Activated CD4-positive, alpha-beta memory T cell treated with anti-CD3 and anti-CD28 coated beads, Interleukin-2, amount 10 ng/mL, durations not matched to agents 7 days and 5 days (primary cell): ENCODE results near the gene CDH22. TPM values are rescaled to one million over a fixed set of nuclear protein-coding genes. Genes with fewer than 3 reads are reported as not detected.

ENCODE experiments used
- CTCF ChIA-PET: fragments of 350-600 bp; sonication (Branson Sonifier 250); formaldehyde crosslinking; loops from one replicate; lab custom pipeline; 2021; ENCODE audit warnings: antibody characterized with exemption, inconsistent platforms; lab: Charles Lee
- POLR2A ChIA-PET: fragments of 350-600 bp; sonication (Branson Sonifier 250); formaldehyde crosslinking; loops from one replicate; lab custom pipeline; 2021; ENCODE audit warnings: antibody characterized with exemption; lab: Charles Lee
- DNase-seq: peaks from one replicate; pipeline ENCODE4 v3.0.0-alpha.2; 2020
- H3K27ac Mint-ChIP-seq: one replicate; pipeline ENCODE4 v1.8.0; 2021; ENCODE audit warnings: mild to moderate bottlenecking, mixed read lengths
- H3K27me3 Mint-ChIP-seq: one replicate; pipeline ENCODE4 v1.8.0; 2021; ENCODE audit warnings: mixed read lengths
- H3K36me3 Mint-ChIP-seq: one replicate; pipeline ENCODE4 v1.8.0; 2021; ENCODE audit warnings: low read depth, mixed read lengths
- H3K4me1 Mint-ChIP-seq: one replicate; pipeline ENCODE4 v1.8.0; 2021; ENCODE audit warnings: mixed read lengths
- H3K4me3 Mint-ChIP-seq: one replicate; pipeline ENCODE4 v1.8.0; 2021; ENCODE audit warnings: mild to moderate bottlenecking, mixed read lengths
- H3K9me3 Mint-ChIP-seq: one replicate; pipeline ENCODE4 v1.8.0; 2021; ENCODE audit warnings: mixed read lengths
- total RNA-seq, 2 experiments: library from RNA; stranded (reverse); gene quantifications; one replicate each; pipeline ENCODE4 v1.2.3, GENCODE V29; 2021

The CDH22 gene
- total RNA-seq, 2 experiments from 2014 or later = not detected

DNA sequence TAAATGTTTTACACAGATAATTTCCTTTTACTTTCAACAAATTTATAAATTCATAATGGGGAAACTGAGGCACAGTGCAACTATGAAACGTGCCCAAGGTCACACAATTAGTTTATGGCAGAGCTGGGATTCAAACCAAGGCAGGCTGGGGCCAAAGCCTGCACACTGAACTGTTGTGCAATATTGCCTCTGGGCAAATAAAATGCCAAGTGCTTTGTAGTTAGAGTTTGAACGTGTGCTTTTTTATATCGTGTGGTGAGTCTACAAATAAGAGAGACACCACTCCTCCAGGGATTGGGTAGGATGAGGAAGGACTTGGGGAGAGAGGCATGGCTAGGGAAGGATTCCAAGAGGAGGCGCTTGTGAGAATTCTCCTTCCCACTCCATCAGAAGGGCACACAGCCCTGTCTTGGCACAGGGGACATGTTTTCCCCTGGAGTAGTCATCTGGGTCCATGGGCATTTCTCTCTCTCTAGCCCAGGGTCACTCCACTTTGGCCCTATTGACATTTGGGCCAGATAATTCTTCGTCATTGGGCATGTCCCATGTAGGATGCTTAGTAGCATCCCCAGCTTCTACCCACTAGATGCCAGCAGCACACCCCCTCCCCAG is 2.8 kb upstream of the CDH22 start:
- H3K27ac Mint-ChIP-seq = no peak overlapping the region
- DNase-seq = no peak
- CTCF ChIA-PET = interaction anchor here (0.7 kb wide), 1 partner anchor 230 kb away, joined by 3 read pairs; no protein-coding TSS in a partner anchor

DNA sequence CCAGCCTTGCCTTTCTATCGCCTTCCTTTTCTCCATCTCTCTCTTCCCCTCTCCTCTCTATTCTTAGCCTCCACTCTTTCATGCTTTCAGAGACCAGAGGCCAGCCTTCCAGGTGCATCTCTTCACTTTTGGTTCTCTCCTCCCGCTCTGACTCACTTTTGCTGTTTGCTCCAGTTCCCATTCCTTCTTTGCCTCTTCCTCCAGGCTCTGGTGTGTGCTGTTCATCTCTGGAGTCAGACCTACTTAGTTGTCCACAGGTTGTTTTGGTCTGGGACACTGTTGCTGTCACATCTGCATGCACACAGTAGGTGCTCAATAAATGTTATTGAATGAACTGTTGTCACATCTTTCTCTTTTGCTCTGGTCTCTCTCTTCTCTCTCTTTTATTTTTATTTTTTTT is 1.6 kb upstream of the CDH22 start:
- peaks cover 7% of the 10 kb centered on the region for H3K4me1 Mint-ChIP-seq
- H3K27ac Mint-ChIP-seq = no peak overlapping the region
- no peaks in the 10 kb centered on the region for H3K36me3 Mint-ChIP-seq
- H3K27me3 Mint-ChIP-seq = peaks cover 80% of the 10 kb centered on the region
- H3K4me3 Mint-ChIP-seq = no peak overlapping the region
- CTCF ChIA-PET = no interaction called here
- DNase-seq = no peak
- POLR2A ChIA-PET = no interaction called here
- H3K9me3 Mint-ChIP-seq = no peaks in the 10 kb centered on the region

More for the DNA sequence above, 2.8 kb upstream of the CDH22 start:
- H3K36me3 Mint-ChIP-seq = no peaks in the 10 kb centered on the region
- peaks cover 81% of the 10 kb centered on the region for H3K27me3 Mint-ChIP-seq
- no peaks in the 10 kb centered on the region for H3K9me3 Mint-ChIP-seq
- H3K4me3 Mint-ChIP-seq = no peak overlapping the region
- peaks cover 7% of the 10 kb centered on the region for H3K4me1 Mint-ChIP-seq
- POLR2A ChIA-PET = no interaction called here

DNA sequence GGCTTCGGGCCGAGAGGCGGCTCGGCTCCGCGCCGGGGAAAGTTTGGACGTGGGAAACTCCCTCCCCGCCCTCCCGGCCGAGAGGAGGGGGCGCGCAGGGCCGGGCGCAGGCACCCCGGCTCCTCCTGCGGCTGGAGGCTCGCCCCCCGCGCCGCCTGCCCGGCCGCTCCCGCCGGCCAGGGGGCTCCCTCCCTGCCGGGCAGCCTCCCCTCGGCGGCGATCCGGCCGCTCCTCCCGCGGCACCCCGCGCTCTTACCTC is 370 bp downstream of the CDH22 start:
- CTCF ChIA-PET = no interaction called here

DNA sequence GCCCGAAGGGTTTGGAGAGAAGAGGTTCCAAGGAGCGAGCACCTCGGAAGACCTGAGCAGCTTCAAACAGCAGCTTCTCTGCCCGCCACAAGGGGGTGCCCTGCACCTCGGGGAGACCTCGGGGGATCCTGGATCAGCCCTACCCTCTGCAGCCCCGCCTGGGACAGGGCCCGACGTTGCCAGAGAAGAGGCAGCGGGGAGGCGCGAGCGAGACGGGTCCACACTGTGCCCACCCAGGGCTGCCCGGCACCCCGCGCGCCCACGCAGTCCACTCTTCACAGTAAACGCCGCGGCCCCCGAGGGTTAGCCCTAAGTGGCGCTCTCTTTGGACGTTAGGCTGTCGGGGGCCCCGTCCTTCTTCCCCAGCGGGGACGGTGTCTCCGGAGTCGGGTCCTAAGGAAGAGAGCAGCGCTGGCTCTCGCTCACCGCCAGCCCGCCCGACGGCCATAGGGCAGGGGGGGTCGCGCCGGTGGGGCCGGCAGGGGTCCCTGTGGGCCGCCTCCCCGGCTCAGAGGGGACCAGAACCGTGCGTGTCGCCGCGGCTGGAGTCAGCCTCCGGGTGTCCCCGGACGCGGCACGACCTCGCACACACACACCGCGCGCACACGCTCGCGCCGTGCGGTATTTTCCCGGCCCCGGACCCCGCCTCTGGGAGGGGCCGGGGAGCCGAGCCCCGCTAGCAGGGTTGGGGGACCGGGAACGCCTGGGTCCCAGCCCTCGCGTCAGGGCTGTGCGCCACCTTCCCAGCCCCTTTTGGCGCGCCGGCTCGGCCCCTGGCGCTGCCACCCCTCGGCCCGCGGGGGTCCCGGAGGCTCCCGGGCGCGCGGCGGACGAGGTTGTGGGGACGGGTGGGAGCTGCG is 929 bp downstream of the CDH22 start:
- Mint-ChIP-seq H3K4me3 (no peak overlapping the region), H3K36me3 (no peaks in the 10 kb centered on the region), H3K9me3 (no peaks in the 10 kb centered on the region), H3K27ac (no peak overlapping the region), H3K27me3 (peaks cover 72% of the 10 kb centered on the region), H3K4me1 (peaks cover 7% of the 10 kb centered on the region)
- peak; percentile 72 for DNase-seq
- ChIA-PET CTCF (interaction anchor here (0.5 to 2.9 kb wide), 14 partner anchors 8 to 177 kb away, joined by 3 to 36 read pairs (median 4); partner anchors contain the start of gene ELMO2), POLR2A (interaction anchor here (0.9 kb wide), 1 partner anchor 54 kb away, joined by 3 read pairs; no protein-coding TSS in a partner anchor)

More for the DNA sequence above, 370 bp downstream of the CDH22 start:
- Mint-ChIP-seq H3K9me3 (no peaks in the 10 kb centered on the region), H3K27me3 (peaks cover 74% of the 10 kb centered on the region), H3K4me3 (no peak overlapping the region), H3K36me3 (no peaks in the 10 kb centered on the region), H3K27ac (no peak overlapping the region), H3K4me1 (peaks cover 7% of the 10 kb centered on the region)
- no peak for DNase-seq
- POLR2A ChIA-PET = no interaction called here

DNA sequence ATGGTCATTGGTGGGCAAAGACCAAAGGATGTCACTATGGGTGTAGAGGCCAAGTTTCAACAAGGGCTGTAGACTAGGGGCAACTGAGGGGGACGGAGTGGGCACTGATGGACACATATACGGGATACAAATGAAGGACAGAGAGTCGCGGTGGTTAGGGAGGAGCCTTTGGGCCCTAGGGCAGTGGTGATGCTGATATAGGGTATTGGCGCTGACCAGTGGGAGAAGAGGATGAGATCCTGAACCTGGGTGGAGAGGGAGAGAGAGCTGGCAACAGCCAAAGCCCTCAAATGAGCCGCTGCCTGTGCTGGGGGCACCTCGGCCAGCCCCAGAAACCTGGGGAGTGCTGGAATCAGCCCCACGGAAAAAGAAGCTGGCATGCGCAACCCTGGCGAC is 1.6 kb downstream of the CDH22 start:
- no peak overlapping the region for H3K4me3 Mint-ChIP-seq
- ChIA-PET POLR2A (interaction anchor here (0.9 kb wide), 1 partner anchor 55 kb away, joined by 3 read pairs; no protein-coding TSS in a partner anchor), CTCF (interaction anchor here (0.5 to 2.9 kb wide), 14 partner anchors 9 to 178 kb away, joined by 3 to 36 read pairs (median 4); partner anchors contain the start of gene ELMO2)
- H3K27ac Mint-ChIP-seq = no peak overlapping the region
- peaks cover 4% of the 10 kb centered on the region for H3K4me1 Mint-ChIP-seq
- peaks cover 66% of the 10 kb centered on the region for H3K27me3 Mint-ChIP-seq
- no peak for DNase-seq
- H3K9me3 Mint-ChIP-seq = no peaks in the 10 kb centered on the region
- H3K36me3 Mint-ChIP-seq = no peaks in the 10 kb centered on the region

DNA sequence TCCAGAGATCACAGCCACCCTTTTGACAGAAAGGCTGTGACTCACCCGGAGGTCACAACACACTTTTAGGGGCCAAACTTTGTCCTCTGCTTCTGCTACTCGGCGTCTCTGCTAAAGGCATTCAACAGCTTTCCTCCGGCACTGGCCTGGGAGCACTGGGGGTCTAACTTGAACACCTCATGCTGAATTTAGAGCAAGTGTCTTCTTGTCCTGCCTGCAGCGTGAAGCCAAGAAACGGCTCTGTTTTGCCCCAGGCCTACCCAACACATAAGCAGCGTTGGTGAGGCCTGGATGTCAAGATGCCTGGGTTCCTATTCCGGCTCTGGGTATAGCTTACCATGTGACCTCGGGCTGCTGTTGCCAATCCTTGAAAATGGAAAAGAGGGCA is 2.3 kb downstream of the CDH22 start:
- H3K4me3 Mint-ChIP-seq = no peak overlapping the region
- ChIA-PET POLR2A (no interaction called here), CTCF (interaction anchor here (1.1 to 2.9 kb wide), 6 partner anchors 21 to 132 kb away, joined by 3 to 36 read pairs (median 8); partner anchors contain the start of gene ELMO2)
- no peaks in the 10 kb centered on the region for H3K36me3 Mint-ChIP-seq
- no peak overlapping the region for H3K27ac Mint-ChIP-seq
- H3K27me3 Mint-ChIP-seq = peaks cover 58% of the 10 kb centered on the region
- H3K9me3 Mint-ChIP-seq = no peaks in the 10 kb centered on the region
- DNase-seq = no peak
- H3K4me1 Mint-ChIP-seq = peaks cover 4% of the 10 kb centered on the region

DNA sequence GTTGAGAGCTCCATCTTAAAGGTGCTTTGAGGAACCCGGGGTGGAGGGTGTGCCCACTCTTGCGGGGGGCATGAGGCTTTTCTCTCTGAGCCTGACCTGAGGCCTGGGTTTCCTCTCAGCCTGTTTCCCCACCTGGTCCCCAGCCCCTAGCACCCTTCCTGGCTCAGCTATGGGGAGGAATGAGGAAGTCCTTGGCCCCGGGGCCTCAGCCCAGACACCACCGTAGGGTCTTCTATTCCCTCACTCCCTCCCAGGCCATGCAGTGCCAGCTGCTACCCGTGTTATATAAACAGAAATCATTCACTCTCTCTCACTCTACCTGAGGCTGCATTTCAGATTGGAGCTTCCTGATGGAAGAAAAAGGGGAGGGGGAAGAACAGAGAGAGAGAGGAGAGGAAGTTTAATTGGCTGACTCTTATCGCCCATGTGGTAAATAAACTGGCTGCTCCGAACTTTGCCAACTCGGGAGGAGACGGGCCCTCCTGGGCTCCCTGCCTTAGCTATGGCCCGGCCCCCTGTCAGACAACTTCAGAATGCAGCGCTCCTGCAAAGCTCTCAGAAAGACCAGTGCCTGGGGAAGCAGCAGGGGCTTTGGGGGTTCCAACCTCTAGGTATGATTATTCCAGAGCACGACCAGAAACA is 2.8 kb downstream of the CDH22 start:
- ChIA-PET CTCF (interaction anchor here (1.1 to 2.9 kb wide), 5 partner anchors 21 to 133 kb away, joined by 3 to 36 read pairs (median 5); partner anchors contain the start of gene ELMO2), POLR2A (no interaction called here)
- peaks cover 53% of the 10 kb centered on the region for H3K27me3 Mint-ChIP-seq
- no peaks in the 10 kb centered on the region for H3K9me3 Mint-ChIP-seq
- no peak overlapping the region for H3K27ac Mint-ChIP-seq
- no peaks in the 10 kb centered on the region for H3K36me3 Mint-ChIP-seq
- no peak overlapping the region for H3K4me3 Mint-ChIP-seq
- H3K4me1 Mint-ChIP-seq = peaks cover 4% of the 10 kb centered on the region
- DNase-seq = no peak

DNA sequence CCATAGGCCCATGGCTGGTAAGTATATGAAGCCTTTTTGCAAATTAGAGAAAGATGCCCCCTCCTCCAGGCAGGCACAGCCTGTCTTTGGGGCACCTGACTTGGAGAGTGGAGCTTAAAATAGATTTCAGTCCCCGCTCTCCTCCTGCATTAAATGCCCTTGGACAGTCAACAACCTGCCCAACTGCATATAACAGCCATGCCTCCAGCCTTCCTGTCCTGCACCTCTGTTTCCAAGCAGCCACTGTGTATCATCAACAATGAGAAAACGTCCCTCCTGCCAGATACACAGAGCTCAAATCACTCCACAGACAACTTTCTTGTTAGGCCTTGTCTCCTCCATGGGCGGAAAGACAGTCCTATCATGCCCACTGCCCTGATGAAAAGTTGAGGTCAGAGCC is 3.4 kb downstream of the CDH22 start:
- Mint-ChIP-seq H3K4me1 (peaks cover 4% of the 10 kb centered on the region), H3K9me3 (no peaks in the 10 kb centered on the region), H3K27ac (no peak overlapping the region), H3K36me3 (no peaks in the 10 kb centered on the region), H3K4me3 (no peak overlapping the region), H3K27me3 (peaks cover 49% of the 10 kb centered on the region)
- DNase-seq = no peak
- POLR2A ChIA-PET = no interaction called here
- CTCF ChIA-PET = interaction anchor here (1.1 to 2.9 kb wide), 5 partner anchors 22 to 133 kb away, joined by 3 to 36 read pairs (median 5); partner anchors contain the start of gene ELMO2

DNA sequence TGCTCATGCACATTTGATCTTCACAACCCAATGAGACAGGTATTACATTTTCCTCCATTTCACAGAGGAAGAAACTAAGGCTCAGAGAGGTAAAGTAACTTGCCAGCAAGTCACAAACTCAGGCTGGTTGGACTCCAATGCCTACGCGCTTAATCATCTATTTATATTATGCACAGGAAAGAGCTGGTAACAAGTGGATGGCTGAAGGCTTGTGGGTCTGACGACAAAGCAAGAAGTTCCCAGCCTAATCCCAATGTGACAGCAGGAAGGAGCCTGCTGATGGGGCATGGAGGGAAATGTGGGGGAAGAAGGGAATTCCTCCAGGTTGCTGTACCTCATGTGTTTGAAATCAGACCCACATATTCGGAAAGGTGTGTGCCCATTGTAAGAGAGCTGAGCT is 3.9 kb downstream of the CDH22 start:
- H3K27ac Mint-ChIP-seq = no peak overlapping the region
- CTCF ChIA-PET = interaction anchor here (1.3 to 2.9 kb wide), 3 partner anchors 45 to 134 kb away, joined by 4 to 36 read pairs (median 5); no protein-coding TSS in a partner anchor
- no peaks in the 10 kb centered on the region for H3K9me3 Mint-ChIP-seq
- peaks cover 4% of the 10 kb centered on the region for H3K4me1 Mint-ChIP-seq
- DNase-seq = no peak
- POLR2A ChIA-PET = no interaction called here
- no peak overlapping the region for H3K4me3 Mint-ChIP-seq
- no peaks in the 10 kb centered on the region for H3K36me3 Mint-ChIP-seq
- H3K27me3 Mint-ChIP-seq = peaks cover 44% of the 10 kb centered on the region

DNA sequence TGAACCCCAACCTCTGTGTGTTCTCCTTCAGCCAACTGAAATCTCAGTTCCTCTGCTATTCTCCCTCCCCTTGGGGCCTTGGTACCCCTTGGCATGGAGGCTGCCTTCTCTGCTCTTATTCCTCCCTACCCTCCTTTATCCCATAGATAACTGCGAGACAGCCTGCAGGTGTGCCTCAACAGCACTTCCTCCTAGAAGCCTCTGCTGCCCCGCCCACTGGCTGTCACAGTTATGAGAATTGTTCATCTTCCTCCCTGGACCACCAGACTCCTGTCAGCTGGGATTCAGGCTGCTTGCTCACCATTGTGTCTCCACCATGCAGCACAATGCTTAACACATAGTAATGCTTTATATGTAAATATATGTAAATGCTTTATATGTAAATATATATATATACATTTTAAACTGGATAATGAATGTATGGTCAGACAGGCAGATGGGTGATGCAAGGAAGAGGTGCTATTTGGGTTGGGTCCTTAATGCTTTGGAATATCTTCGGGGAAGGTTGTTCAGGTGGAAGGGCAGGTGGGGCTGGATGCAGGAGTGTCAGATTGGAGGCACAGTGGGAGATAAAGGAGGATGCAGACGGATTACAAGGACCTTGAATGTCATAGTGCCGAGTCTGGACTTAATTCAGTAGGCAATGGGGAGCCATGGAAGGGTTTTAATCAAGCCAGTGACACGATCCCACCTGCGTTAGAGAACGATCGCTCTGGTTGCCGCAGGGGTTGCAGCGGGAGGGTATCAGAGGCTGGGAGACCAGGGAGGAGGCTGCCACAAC is 4.9 kb downstream of the CDH22 start:
- POLR2A ChIA-PET = no interaction called here
- H3K36me3 Mint-ChIP-seq = no peaks in the 10 kb centered on the region
- DNase-seq = no peak
- no peak overlapping the region for H3K4me3 Mint-ChIP-seq
- H3K9me3 Mint-ChIP-seq = no peaks in the 10 kb centered on the region
- peaks cover 43% of the 10 kb centered on the region for H3K27me3 Mint-ChIP-seq
- no peak overlapping the region for H3K27ac Mint-ChIP-seq
- CTCF ChIA-PET = no interaction called here
- peaks cover 2% of the 10 kb centered on the region for H3K4me1 Mint-ChIP-seq

DNA sequence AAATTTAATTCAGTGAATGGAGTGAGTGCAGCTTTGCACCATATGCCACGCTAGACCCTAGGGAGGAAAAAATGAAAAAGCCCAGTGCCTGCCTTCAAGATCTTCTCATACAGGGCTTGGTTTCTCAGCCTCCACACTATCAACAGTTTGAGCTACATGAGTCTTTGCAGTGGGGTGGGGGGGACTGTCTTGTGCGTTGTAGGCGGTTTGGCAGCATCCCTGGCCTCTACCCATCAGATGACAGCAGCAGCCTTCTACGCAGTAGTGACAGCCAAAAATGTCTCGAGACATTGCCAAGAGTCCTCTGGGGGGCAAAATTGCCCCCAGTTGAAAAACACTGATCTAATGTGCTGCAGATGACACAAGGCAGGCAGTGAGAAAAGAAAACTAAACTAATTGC is 6.2 kb downstream of the CDH22 start:
- POLR2A ChIA-PET = no interaction called here
- Mint-ChIP-seq H3K27me3 (peaks cover 47% of the 10 kb centered on the region), H3K9me3 (no peaks in the 10 kb centered on the region), H3K4me1 (peaks cover 2% of the 10 kb centered on the region), H3K4me3 (no peak overlapping the region), H3K36me3 (no peaks in the 10 kb centered on the region), H3K27ac (no peak overlapping the region)
- CTCF ChIA-PET = no interaction called here
- no peak for DNase-seq

DNA sequence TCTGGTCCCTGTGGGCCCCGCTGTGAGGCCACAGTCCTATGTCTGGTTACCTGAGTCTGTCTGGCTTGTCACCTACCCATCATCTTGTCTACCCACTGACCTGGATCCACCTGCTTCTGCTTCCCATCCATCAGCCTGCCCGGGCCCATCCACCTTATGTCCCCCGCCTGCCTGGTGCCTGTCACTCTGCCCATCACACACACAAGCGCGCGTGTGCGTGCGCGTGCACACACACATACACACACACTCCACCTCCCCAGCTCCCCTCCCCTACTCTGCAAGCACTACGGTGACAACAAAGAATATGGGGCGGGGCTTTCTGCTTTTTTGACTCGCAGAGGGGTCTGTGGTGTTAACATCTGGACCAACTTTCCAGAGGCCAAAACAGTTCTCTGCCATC is 8.0 kb downstream of the CDH22 start:
- H3K4me1 Mint-ChIP-seq = no peaks in the 10 kb centered on the region
- no peak overlapping the region for H3K27ac Mint-ChIP-seq
- ChIA-PET POLR2A (no interaction called here), CTCF (no interaction called here)
- H3K9me3 Mint-ChIP-seq = no peaks in the 10 kb centered on the region
- no peak for DNase-seq
- H3K36me3 Mint-ChIP-seq = no peaks in the 10 kb centered on the region
- peaks cover 34% of the 10 kb centered on the region for H3K27me3 Mint-ChIP-seq
- H3K4me3 Mint-ChIP-seq = no peak overlapping the region
